Measurements from ENCODE around the gene GTF2H3. TPM values are rescaled to one million over a fixed set of nuclear protein-coding genes. Genes with fewer than 3 reads are reported as not detected.

GTF2H3 gene
- total RNA-seq: 44.7 and 69.1 TPM in 2 replicates

GRCh38 chr12:123633379-123634141, at the start of gene GTF2H3, which contains the start of gene EIF2B1:
Gene GTF2H3, plus strand, starts transcription at chr12:123633829. Its CDS starts 31 bp downstream, at chr12:123633860.
Gene EIF2B1, minus strand, starts transcription at chr12:123633686. Its CDS starts 129 bp downstream, at chr12:123633557.

GRCh38 chr12:123601602-123602489, 31.8 kb upstream of the GTF2H3 start, which contains the start of gene DDX55:
Gene DDX55, plus strand, starts transcription at chr12:123602099. Its CDS starts 50 bp downstream, at chr12:123602149.

GRCh38 chr12:123670882-123671728, 37.5 kb downstream of the GTF2H3 start, which contains the start of gene TCTN2:
Gene TCTN2, plus strand, starts transcription at chr12:123671113. Its CDS starts 128 bp downstream, at chr12:123671241.

Other genes with a start within 250 kb of the GTF2H3 start
- gene KMT5A, start 249.7 kb upstream of the GTF2H3 start, total RNA-seq: 58.9 and 60.4 TPM in 2 replicates
- 3.0 and 3.5 TPM in 2 replicates for gene RILPL2, start 197.1 kb upstream of the GTF2H3 start, total RNA-seq
- 15.1 and 15.9 TPM in 2 replicates for gene SNRNP35, start 175.7 kb upstream of the GTF2H3 start, total RNA-seq
- 7.9 and 12.4 TPM in 2 replicates for gene RILPL1, start 100.1 kb upstream of the GTF2H3 start, total RNA-seq
- 571 and 583 TPM in 2 replicates for gene TMED2, start 49.3 kb upstream of the GTF2H3 start, total RNA-seq
- gene DDX55, start 31.7 kb upstream of the GTF2H3 start, total RNA-seq: 24.2 and 24.6 TPM in 2 replicates
- 57.9 and 124 TPM in 2 replicates for gene EIF2B1, start 143 bp upstream of the GTF2H3 start, total RNA-seq
- gene TCTN2, start 37.3 kb downstream of the GTF2H3 start, total RNA-seq: 12.7 and 13.6 TPM in 2 replicates
- gene ATP6V0A2, start 78.5 kb downstream of the GTF2H3 start, total RNA-seq: 21.5 and 30.0 TPM in 2 replicates
- 0.33 and 0.62 TPM in 2 replicates for gene DNAH10, start 128.5 kb downstream of the GTF2H3 start, total RNA-seq